NCI-H526 treated with DMSO at 0.1 percent for 48 hours (cell line): ENCODE results near the gene NEUROD4.
"Not testable (repeated sequence)": the region's sequence is repeated elsewhere in the genome, so short reads cannot be mapped to it uniquely, and the experiment has no call there.

Experiments
- DNase-seq: peaks from one replicate; lab custom pipeline; 2025; lab: John Stamatoyannopoulos, UW

The NEUROD4 gene, protein sequence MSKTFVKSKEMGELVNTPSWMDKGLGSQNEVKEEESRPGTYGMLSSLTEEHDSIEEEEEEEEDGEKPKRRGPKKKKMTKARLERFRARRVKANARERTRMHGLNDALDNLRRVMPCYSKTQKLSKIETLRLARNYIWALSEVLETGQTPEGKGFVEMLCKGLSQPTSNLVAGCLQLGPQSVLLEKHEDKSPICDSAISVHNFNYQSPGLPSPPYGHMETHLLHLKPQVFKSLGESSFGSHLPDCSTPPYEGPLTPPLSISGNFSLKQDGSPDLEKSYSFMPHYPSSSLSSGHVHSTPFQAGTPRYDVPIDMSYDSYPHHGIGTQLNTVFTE

DNA sequence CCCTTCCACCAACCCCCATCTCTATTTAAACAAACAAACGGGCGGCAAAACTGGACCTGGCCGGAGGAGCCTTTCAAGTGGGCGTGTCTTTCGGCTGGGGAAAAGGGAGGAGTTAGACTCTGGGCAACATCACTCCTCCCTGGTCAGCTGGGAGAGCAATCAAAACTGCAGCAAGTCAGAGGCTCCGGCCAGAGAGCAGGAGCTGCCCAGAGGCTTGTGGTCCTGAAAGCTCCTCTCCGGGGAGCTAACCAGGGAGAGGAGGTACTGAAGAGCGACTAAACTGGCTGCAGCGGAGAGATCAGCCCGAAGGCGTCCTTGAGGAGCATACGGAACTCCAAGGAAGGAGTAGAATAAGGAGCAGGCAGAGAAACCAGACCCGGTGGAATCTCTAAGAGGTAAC is at the start of gene NEUROD4:
Gene NEUROD4, plus strand, starts transcription at position 191 of the 400 bp plus-strand sequence. CDS start 6,466 bp downstream, outside the sequence.
- DNase-seq = no peak

DNA sequence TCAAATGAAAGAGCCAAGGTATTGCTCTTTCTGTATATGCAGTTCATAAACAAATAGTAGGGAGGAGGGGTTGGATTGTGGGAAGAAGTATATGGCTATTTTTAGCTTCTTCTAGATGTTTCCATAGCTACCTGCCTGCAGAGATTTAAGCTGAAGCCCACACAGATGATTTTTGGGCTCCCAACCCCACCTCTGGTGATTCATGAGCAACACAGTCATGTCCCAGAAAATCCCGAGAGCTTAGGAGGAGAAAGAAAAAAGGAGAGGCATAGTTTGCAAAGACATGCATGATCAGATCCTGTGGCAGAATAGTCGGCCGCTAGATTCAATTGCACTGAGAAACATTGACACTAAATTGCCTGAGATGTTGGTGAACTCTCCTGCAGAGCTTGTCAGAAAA is 49.0 kb upstream of the NEUROD4 start:
- no peak for DNase-seq

DNA sequence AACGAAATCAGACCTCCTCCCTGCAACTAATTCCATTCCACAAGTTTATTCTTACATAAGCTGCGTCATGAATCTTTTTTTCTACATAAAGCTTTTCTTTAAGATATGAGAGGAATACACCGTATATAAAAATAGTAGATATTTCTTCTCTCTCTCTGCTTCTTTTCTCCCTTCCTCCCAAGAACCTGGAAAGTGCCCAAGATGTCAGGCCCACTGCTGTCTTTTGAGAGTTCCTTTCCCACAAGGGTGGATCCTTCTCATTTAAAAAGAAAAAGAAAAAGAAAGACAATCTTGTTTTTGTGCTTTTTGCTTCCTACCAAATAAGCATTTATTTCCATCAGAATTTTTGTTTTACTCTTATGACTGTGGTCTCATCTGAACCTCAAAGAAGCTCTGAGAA is 46.2 kb upstream of the NEUROD4 start:
- DNase-seq = no peak

DNA sequence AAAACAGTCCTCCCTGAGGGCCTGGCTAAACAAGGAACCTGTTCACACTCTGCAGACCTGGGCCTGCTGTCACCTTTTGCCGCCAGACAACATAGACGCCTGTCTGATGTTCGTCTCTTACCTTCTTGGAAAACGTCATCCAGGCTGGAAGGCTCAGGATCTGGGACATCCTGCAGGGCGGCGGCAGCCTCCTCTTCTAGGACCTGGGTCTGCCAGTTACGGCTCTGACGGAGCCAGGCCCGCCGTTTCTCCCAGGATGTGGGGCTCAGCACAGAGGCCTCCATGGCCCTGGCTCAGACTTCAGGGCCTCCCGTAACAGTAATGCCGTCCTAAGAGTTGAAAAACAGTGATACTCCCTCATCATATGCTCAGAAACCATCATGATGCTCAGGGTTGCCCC is 45.5 kb upstream of the NEUROD4 start:
- no peak for DNase-seq

DNA sequence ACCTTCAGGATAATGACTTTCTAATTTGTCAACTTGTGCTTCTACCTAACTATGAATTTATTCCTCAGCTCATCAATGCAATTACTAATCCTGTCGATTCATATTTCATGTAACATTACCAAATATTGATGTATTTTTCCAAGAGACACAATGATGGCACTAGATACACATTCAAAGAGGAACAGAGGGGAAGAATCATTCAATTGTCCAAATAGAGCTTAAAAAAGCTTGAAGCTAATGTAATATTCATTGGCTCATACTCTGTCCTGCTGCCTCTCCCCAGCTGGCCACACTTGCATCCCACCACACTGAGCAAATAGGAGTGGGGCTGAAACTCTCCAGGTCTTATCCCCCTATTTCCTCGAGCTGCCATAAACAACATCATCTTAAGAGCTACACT is 44.5 kb upstream of the NEUROD4 start:
- DNase-seq = no peak

DNA sequence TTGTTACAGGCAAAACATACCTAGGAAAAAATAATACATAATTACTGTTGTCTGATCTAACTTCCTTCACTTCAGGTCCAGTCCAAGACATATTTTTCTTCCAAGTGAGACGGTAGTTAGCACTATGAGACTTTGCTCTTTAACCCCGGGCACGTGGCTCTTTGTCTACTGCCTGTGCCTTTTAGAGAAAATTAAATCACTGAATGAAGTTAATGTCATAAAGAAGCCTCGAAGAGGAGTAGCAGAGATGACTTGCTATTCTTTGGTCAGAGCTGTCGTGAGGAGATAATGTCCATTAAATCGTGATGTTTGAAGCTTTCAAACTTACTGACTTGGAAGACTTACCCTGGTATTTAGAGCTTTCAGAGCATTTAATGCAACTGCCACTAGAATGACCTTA is 43.9 kb upstream of the NEUROD4 start:
- DNase-seq = no peak

DNA sequence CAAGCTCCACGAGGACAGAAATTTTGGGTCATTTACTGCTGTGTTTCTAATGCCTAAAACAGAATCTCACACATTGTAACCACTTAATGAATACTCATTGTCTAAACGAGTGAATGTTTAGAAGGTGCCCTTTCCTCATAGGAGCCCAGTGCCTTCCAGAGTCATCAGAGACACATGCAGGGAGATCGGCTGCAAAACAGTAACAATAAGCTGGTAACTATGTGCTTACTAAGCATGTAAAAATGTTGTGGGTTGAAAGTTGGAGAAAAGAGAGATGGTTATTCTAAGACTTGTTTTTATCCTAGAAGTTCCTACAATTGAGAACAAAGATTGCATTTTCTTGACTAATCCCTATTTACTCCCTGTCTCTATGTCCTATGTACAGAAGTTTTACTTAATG is 42.6 kb upstream of the NEUROD4 start:
- no peak for DNase-seq

DNA sequence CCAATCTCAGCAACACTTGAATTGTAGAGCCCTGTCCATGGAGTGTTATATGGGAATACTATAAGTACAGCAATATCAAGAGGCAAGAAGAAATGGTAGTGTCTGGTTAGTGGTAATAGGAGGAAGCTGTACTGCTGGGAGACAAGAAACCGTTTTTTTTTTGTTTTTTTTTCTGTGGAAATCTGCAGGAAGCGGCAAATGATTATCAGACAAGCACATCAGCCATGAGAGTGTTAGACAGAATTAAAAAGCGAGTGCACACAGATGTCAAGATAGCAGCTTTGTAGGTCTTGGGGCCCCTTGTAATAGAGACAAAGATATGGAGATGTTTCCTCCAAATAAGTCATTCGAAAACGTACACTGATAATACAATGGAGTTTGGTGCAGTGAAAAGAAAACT is 41.9 kb upstream of the NEUROD4 start:
- DNase-seq = no peak

DNA sequence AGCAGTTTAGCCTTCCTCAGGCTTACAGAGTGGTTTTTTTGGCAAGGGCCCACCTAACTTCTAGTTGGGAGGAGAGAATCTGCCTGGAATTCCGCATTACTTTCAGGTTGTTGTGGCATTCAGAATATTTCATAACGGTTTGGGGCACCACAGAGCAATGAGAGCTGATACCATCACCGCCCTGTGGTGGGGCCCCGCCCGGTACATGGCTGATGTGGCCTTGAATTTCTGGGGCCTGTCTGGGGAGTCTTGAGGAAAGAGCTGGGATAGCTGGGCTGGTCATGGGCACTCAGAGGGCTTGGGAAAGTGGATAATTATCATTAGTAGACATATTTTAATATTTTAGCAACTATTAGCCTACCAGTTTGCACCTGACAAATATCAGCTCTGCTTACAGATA is 39.4 kb upstream of the NEUROD4 start:
- no peak for DNase-seq

DNA sequence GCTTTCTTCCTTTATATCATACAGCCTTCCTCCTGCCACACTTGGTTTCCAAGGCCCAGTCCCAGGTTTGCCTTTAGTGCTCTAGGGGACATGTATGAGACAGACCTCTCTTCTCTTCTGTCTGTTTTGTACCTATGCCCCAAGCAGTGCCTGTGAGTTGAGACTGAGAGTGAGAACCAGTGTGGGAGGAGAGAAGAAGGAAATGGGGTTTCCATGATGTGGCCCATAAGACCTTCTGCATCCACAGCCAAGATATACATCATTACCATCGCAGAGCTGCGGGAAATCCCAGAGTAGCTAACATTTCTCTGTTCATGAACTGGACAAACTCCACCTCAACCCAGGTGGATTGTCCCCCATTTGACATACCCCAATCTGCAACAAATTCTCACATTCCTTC is 38.0 kb upstream of the NEUROD4 start:
- no peak for DNase-seq

DNA sequence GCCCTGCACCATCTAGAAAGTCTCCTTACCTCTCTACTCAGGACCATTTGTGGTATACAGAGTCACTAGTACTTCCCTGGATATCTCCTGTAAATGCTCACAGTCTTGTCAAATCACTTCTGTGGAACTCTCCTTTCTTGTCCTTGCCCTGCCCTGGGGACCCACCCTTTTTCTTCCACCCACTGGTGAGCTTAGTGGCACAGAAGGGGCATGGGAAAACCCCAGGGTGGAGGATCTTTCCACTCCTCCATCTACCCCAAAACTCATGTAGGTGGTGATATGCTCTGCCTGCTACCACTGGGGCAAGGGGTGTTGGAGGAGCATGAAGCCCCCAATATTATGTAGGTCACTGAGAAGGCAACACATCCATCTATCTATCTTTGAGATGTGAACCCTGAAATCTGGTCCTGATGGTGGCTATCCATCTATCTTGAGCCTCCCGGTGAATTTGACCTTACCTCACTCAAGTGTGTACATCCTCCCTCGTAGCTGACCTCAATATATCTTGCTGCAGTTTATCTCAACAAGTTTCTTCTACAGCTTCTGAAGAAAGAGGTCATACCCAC is 36.2 kb upstream of the NEUROD4 start:
- no peak for DNase-seq

DNA sequence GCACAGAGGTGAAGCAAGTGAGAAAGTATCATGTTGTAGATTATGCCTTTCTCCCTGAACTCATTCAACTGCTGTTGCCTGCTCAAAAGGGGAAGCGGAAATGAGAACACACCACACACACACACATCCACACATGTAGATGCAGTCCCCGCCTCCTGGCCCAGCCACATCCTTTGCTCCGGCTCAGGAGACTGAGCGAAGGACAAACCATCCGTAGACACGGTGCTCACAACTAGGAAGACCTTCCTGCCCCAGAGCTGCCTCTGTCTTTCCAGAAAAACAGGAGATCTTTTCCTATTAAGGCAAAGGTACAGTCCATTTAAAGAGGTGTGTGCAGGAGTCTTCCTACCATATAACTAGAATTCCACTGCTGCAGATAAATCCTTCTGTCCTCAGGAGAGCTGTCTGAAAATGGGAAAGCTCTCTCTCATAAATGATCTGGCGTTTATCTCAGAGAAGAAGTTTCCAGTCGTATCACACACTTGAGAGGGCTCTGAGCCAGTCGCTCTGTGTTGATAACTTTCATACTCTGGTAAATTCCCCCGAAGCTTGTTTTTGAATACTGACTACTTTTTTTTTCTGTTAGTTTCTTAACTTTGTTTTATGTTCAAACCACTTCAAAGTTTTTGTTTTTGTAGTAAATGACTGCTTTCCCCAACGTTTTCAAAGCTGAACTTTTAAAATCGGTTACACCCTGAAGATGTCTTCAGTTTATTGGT is 35.0 kb upstream of the NEUROD4 start, which contains the start of gene TESPA1:
Gene TESPA1, minus strand, starts transcription at position 105 of the 719 bp plus-strand sequence. CDS start 10,200 bp downstream, outside the sequence.
- no peak for DNase-seq

DNA sequence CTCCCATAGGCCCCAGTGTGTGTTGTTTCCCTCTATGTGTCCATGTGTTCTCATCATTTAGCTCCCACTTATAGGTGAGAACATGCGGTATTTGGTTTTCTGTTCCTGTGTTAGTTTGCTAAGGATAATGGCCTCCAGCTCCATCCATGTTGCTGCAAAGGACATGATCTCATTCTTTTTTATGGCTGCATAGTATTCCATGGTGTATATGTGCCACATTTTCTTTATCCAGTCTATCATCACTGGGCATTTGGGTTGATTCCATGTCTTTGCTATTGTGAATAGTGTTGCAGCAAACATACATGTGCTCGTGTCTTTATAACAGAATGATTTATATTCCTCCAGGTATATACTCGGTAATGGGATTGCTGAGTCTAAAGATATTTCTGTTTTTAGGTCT is 33.0 kb upstream of the NEUROD4 start:
- not testable (repeated sequence) for DNase-seq

DNA sequence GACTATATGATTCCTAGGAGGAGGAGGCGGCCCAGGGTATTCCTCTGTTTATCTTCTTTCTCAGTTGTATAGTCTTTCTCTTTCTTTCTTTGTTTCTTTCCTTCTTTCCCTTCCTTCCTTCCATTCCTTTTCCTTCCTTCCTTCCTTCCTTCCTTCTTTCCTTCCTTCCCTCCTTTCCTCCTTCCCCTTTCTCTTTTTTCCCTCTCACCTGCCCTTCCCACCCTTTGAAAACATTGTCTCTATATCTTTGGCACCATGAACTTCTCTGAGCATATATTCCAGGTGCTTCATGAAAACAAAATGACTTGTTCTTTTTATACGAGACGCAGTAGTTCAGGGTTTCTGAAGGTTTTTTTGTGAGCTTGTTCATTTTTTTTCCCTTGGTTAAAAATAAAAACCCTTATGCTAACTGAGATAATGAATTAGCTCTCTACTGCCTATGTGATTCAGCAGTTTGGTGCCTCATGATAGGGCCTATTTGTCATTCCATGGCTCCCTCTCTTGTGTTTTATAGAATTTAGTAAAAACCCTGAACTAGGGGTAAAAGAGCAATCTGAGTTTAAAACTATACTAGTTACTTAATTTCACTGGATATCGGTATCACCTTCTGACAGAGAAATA is 32.1 kb upstream of the NEUROD4 start:
- DNase-seq = no peak

DNA sequence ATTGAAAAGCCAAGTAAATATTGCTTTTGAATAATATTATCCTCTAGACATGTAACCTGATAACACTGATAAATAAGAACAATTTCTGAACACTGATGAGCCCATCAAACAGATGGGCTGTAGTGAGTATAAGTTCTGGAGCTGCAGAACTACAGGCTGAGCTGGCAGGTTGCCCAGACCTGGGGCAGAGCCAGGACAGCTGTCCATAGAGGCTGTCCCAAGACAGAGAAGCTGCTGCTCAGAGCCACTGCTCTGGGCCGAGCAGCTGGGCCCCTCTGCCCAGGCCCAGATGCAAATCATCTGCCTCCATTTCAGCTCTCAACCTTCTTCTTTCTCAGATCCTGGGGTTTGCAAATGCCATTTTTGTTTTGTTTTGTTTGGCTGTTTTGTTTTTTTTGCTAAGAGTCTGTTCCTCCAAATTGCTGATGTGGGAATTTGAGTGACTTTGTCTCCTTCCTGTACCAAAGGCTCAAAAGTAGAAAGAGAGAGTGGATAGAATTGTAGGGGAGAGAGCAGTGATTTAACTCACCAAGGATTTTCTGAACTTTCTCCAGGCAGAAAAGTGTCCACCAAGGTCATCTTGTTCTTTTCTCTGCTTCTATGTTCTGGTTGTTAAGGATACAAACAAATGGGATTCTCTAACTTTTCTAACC is 31.2 kb upstream of the NEUROD4 start:
- DNase-seq = no peak

DNA sequence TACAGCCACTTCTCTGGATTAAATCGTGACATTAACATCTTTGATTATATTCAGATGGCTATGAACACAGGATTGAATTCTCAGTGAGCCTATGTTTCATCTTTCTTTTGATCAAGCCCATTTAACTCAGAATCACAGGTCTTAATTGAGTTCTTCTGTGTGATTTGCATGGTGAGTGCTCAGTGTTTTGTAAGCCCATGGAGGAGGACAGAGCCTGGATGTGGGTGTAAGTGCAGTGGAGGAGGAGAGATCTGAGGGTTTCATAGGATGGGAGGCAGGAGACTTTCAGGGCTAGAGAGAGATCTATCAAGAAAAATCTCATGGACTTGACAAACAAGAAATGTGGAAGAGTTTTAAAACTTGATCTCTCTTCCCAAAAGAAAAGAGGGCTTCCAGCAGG is 29.9 kb upstream of the NEUROD4 start:
- DNase-seq = no peak

DNA sequence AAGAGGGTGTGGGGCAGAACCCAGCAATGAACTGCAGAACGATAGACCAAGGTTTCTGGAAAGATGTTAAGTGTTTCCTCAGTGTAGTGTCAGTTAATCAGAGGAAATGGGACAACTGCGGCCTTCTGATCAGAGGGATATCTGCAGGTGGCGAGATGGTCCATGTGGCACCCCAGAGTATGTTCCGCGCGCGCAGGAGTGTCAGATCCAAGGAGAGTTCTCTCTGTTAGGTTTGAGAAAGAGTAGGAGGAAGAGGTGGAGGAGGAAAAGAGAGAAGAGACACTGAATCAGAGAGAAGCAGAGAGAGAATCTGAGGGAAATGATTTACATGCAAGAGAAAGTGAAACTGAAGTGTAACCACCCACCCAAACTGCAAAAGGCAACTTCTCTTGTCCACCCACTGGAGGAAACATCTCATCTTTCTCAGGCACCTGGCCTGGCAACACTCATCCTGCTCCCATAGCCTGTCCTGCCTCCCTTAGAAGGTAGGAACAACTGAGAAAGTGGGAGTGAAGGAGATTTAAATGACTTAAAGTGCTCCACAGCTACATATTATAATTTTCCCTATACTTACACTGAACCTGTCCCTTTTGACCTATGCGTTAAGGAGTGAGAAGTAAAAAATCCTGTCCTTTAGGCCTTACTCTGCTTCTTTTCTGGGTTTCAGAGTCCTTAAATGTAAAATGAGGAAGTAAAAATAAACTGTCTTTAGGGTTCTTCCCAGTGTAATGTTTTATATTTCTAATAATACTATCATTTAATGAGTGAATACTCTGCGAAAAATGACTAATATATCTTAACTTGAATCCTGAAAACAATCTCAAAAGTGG is 28.4 kb upstream of the NEUROD4 start:
- no peak for DNase-seq

DNA sequence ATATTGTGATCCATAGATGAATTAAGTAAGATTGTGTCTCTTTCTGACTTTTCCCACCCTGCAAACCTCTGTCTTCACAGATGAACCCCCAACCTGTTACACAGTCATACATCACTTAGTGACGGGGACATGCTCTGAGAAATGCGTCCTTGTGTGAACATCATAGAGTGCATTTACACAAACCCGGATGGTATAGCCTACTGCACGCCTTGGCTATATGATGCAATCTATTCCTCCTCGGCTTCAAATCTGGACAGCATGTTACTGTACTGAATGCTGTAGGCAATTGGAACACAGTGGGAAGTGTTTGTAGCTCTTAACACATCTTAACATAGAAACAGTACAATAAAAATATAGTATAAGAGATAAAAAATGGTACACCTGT is 27.8 kb upstream of the NEUROD4 start:
- no peak for DNase-seq

DNA sequence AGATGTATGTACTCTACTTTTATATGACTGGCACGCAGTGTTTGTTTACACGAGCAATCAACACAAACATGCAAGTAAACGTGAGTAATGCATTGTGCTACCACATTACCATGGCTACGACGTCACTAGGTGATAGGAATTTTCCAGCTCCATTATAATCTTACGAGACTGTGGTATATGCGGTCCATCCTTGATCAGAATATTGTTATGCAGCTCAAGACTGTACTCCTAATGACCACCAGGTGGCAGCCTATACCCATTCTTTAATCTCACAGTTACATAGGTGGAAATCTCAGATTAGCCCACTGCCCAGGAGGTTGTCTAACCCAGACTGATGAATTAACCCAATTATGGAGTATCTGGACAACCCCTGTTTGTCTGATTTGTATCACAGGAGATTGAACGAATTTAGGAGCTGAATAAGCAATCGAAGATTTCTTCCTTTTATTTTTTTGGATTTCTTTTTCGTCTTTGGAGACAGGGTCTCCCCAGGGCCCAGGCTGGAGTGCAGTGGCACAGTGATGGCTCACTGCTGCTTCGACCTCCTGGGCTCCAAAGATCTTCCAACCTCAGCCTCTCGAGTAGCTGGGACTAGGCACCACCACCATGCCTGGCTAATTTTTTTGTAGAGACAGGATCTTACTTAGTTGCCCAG is 26.5 kb upstream of the NEUROD4 start:
- DNase-seq = peak; percentile 37

DNA sequence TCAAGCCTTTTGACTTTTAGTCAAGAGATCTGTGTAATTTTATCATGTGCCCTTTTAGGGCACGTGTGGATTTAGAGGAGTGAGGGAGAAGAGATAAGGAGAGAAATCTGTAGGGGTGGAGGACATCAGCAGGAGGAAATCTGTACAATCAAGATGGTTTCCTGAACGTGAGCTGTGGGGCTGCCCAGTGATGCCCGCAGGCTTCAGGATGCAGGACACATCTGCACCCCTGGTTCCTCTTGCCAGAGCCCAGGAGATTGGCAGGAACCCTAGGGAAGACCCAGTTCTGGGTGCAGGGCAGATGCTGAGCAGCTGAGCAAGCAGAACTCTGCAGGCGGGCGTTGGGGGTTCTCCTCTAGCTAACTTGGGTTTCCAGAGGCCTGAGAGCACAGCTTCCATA is 23.6 kb upstream of the NEUROD4 start:
- DNase-seq = no peak
